ENCODE data around the gene MDM1. TPM values are rescaled to one million over a fixed set of nuclear protein-coding genes. Genes with fewer than 3 reads are reported as not detected.
A peak's percentile ranks its signal among the peaks of the same experiment; 100 is the strongest.

MDM1 gene
- total RNA-seq, 1 donor from 2014 or later = 26.8 TPM

GRCh38 chr12:68297929-68298328 is 34.2 kb downstream of the MDM1 start:
- no peaks in the 10 kb centered on the region for H3K27me3 Mint-ChIP-seq (ENCODE audit: insufficient read depth)
- H3K4me1 Mint-ChIP-seq (ENCODE audit: low read depth) = peaks cover 58% of the 10 kb centered on the region
- H3K27ac Mint-ChIP-seq = no peak overlapping the region
- DNase-seq (ENCODE audit: low spot score) = no peak
- peaks cover 26% of the 10 kb centered on the region for H3K9me3 Mint-ChIP-seq
- H3K4me3 Mint-ChIP-seq = no peak overlapping the region
- peaks cover 66% of the 10 kb centered on the region for H3K36me3 Mint-ChIP-seq (ENCODE audit: low read depth)
- intact Hi-C loops (cut with micrococcal nuclease) = loop anchor here (10.0 kb wide), 2 partner anchors 473 to 843 kb away; no protein-coding TSS in a partner anchor

GRCh38 chr12:68294251-68294650 is 37.9 kb downstream of the MDM1 start:
- Mint-ChIP-seq H3K4me3 (no peak overlapping the region), H3K36me3 (ENCODE audit: low read depth) (peaks cover 45% of the 10 kb centered on the region), H3K9me3 (peaks cover 7% of the 10 kb centered on the region), H3K27me3 (ENCODE audit: insufficient read depth) (no peaks in the 10 kb centered on the region), H3K4me1 (ENCODE audit: low read depth) (peaks cover 66% of the 10 kb centered on the region), H3K27ac (no peak overlapping the region)
- no peak for DNase-seq (ENCODE audit: low spot score)
- intact Hi-C loops (cut with micrococcal nuclease) = loop anchor here (10.0 kb wide), 2 partner anchors 469 to 839 kb away; no protein-coding TSS in a partner anchor

- Mint-ChIP-seq H3K4me1 (ENCODE audit: low read depth) (peaks cover 61% of the 10 kb centered on the region), H3K27me3 (ENCODE audit: insufficient read depth) (no peaks in the 10 kb centered on the region), H3K27ac (no peak overlapping the region), H3K4me3 (no peak overlapping the region), H3K9me3 (peaks cover 2% of the 10 kb centered on the region), H3K36me3 (ENCODE audit: low read depth) (peaks cover 42% of the 10 kb centered on the region)
- DNase-seq (ENCODE audit: low spot score) = no peak
- intact Hi-C loops (cut with micrococcal nuclease) = loop anchor here (10.0 kb wide), 2 partner anchors 469 to 839 kb away; no protein-coding TSS in a partner anchor
Observed at GRCh38 chr12:68293347-68293746, 38.8 kb downstream of the MDM1 start.

GRCh38 chr12:68292151-68292943 is 39.8 kb downstream of the MDM1 start:
- Mint-ChIP-seq H3K27ac (no peak overlapping the region), H3K27me3 (ENCODE audit: insufficient read depth) (peaks cover 3% of the 10 kb centered on the region), H3K4me1 (ENCODE audit: low read depth) (peaks cover 60% of the 10 kb centered on the region), H3K9me3 (peaks cover 10% of the 10 kb centered on the region), H3K36me3 (ENCODE audit: low read depth) (peaks cover 38% of the 10 kb centered on the region), H3K4me3 (no peak overlapping the region)
- no peak for DNase-seq (ENCODE audit: low spot score)
- intact Hi-C loops (cut with micrococcal nuclease) = loop anchor here (10.0 kb wide), 2 partner anchors 468 to 838 kb away; no protein-coding TSS in a partner anchor

GRCh38 chr12:68291396-68292036 is 40.6 kb downstream of the MDM1 start:
- peaks cover 36% of the 10 kb centered on the region for H3K36me3 Mint-ChIP-seq (ENCODE audit: low read depth)
- peak overlapping the region; percentile 59 for H3K27ac Mint-ChIP-seq
- peaks cover 64% of the 10 kb centered on the region for H3K4me1 Mint-ChIP-seq (ENCODE audit: low read depth)
- H3K27me3 Mint-ChIP-seq (ENCODE audit: insufficient read depth) = peaks cover 3% of the 10 kb centered on the region
- intact Hi-C loops (cut with micrococcal nuclease) = loop anchor here (10.0 kb wide), 2 partner anchors 467 to 837 kb away; no protein-coding TSS in a partner anchor
- DNase-seq (ENCODE audit: low spot score) = no peak
- peaks cover 10% of the 10 kb centered on the region for H3K9me3 Mint-ChIP-seq
- peak overlapping the region; percentile 42 for H3K4me3 Mint-ChIP-seq

- intact Hi-C loops (cut with micrococcal nuclease) = loop anchor here (1.0 to 10.0 kb wide), 10 partner anchors 9 to 835 kb away; no protein-coding TSS in a partner anchor
- Mint-ChIP-seq H3K36me3 (ENCODE audit: low read depth) (peaks cover 36% of the 10 kb centered on the region), H3K4me3 (peak overlapping the region; percentile 15), H3K27me3 (ENCODE audit: insufficient read depth) (peaks cover 3% of the 10 kb centered on the region), H3K9me3 (peaks cover 10% of the 10 kb centered on the region), H3K4me1 (ENCODE audit: low read depth) (peaks cover 75% of the 10 kb centered on the region), H3K27ac (peak overlapping the region; percentile 59)
- DNase-seq (ENCODE audit: low spot score) = peak; percentile 45
Observed at GRCh38 chr12:68290126-68290525, 42.0 kb downstream of the MDM1 start.

- Mint-ChIP-seq H3K36me3 (ENCODE audit: low read depth) (peaks cover 20% of the 10 kb centered on the region), H3K9me3 (peaks cover 10% of the 10 kb centered on the region), H3K4me1 (ENCODE audit: low read depth) (peaks cover 69% of the 10 kb centered on the region), H3K4me3 (no peak overlapping the region), H3K27me3 (ENCODE audit: insufficient read depth) (peaks cover 3% of the 10 kb centered on the region), H3K27ac (no peak overlapping the region)
- intact Hi-C loops (cut with micrococcal nuclease) = no loop called here
- no peak for DNase-seq (ENCODE audit: low spot score)
Observed at GRCh38 chr12:68287106-68287505, 45.1 kb downstream of the MDM1 start.

- Mint-ChIP-seq H3K4me3 (no peak overlapping the region), H3K36me3 (ENCODE audit: low read depth) (peaks cover 15% of the 10 kb centered on the region), H3K4me1 (ENCODE audit: low read depth) (peaks cover 69% of the 10 kb centered on the region)
Observed at GRCh38 chr12:68286396-68286795, 45.8 kb downstream of the MDM1 start.

GRCh38 chr12:68285541-68285940 is 46.6 kb downstream of the MDM1 start:
- Mint-ChIP-seq H3K27ac (peak overlapping the region; percentile 2), H3K27me3 (ENCODE audit: insufficient read depth) (peaks cover 3% of the 10 kb centered on the region), H3K4me1 (ENCODE audit: low read depth) (peaks cover 69% of the 10 kb centered on the region), H3K36me3 (ENCODE audit: low read depth) (peaks cover 14% of the 10 kb centered on the region), H3K4me3 (no peak overlapping the region), H3K9me3 (peaks cover 10% of the 10 kb centered on the region)
- intact Hi-C loops (cut with micrococcal nuclease) = no loop called here
- no peak for DNase-seq (ENCODE audit: low spot score)

More at GRCh38 chr12:68286396-68286795, 45.8 kb downstream of the MDM1 start:
- Mint-ChIP-seq H3K27me3 (ENCODE audit: insufficient read depth) (peaks cover 3% of the 10 kb centered on the region), H3K9me3 (peaks cover 10% of the 10 kb centered on the region), H3K27ac (no peak overlapping the region)
- intact Hi-C loops (cut with micrococcal nuclease) = no loop called here
- no peak for DNase-seq (ENCODE audit: low spot score)

- no peaks in the 10 kb centered on the region for H3K27me3 Mint-ChIP-seq (ENCODE audit: insufficient read depth)
- DNase-seq (ENCODE audit: low spot score) = no peak
- intact Hi-C loops (cut with micrococcal nuclease) = loop anchor here (1.0 kb wide), 1 partner anchor 9 kb away; no protein-coding TSS in a partner anchor
- H3K4me3 Mint-ChIP-seq = no peak overlapping the region
- peaks cover 1% of the 10 kb centered on the region for H3K36me3 Mint-ChIP-seq (ENCODE audit: low read depth)
- H3K9me3 Mint-ChIP-seq = no peaks in the 10 kb centered on the region
- peak overlapping the region; percentile 58 for H3K27ac Mint-ChIP-seq
- H3K4me1 Mint-ChIP-seq (ENCODE audit: low read depth) = peaks cover 67% of the 10 kb centered on the region
Observed at GRCh38 chr12:68281322-68282077, 50.7 kb downstream of the MDM1 start.

GRCh38 chr12:68280240-68280639 is 51.9 kb downstream of the MDM1 start:
- intact Hi-C loops (cut with micrococcal nuclease) = no loop called here
- peak overlapping the region; percentile 5 for H3K27ac Mint-ChIP-seq
- H3K4me1 Mint-ChIP-seq (ENCODE audit: low read depth) = peaks cover 62% of the 10 kb centered on the region
- no peaks in the 10 kb centered on the region for H3K27me3 Mint-ChIP-seq (ENCODE audit: insufficient read depth)
- no peak overlapping the region for H3K4me3 Mint-ChIP-seq
- no peaks in the 10 kb centered on the region for H3K36me3 Mint-ChIP-seq (ENCODE audit: low read depth)
- H3K9me3 Mint-ChIP-seq = no peaks in the 10 kb centered on the region
- DNase-seq (ENCODE audit: low spot score) = no peak

GRCh38 chr12:68279227-68280054 is 52.7 kb downstream of the MDM1 start:
- Mint-ChIP-seq H3K27ac (peak overlapping the region; percentile 45), H3K4me1 (ENCODE audit: low read depth) (peaks cover 61% of the 10 kb centered on the region), H3K4me3 (no peak overlapping the region), H3K27me3 (ENCODE audit: insufficient read depth) (no peaks in the 10 kb centered on the region), H3K9me3 (no peaks in the 10 kb centered on the region), H3K36me3 (ENCODE audit: low read depth) (no peaks in the 10 kb centered on the region)
- no peak for DNase-seq (ENCODE audit: low spot score)
- intact Hi-C loops (cut with micrococcal nuclease) = loop anchor here (2.0 to 10.0 kb wide), 6 partner anchors 37 to 585 kb away; no protein-coding TSS in a partner anchor

Data from activated T-helper 1 cell treated with anti-CD3 and anti-CD28 coated beads, Interleukin-12 subunit alpha, Interleukin-12 subunit beta, Interleukin-2, Interleukin-4 antibody, amounts not matched to agents 30 ng/mL and 10 ng/mL and 1 ng/mL, durations not matched to agents 14 hours and 24 hours and 36 hours (primary cell).